LNCAP (cell line): ENCODE measurements around the gene CRHR1.

Source experiments
- CTCF ChIP-seq: fragments of 450-650 bp; IDR thresholded peaks from 2 replicates; pipeline ENCODE4 v1.5.1; 2017; ENCODE audit warnings: mild to moderate bottlenecking

CRHR1 gene

GRCh38 chr17:45844695-45845375 is 60.7 kb downstream of the CRHR1 start, which contains the start of gene SPPL2C:
Gene SPPL2C, plus strand, starts transcription at chr17:45844881. Its CDS starts 26 bp downstream, at chr17:45844907.
- TF ChIP-seq CTCF: no peak

GRCh38 chr17:45845376-45846185 is 61.5 kb downstream of the CRHR1 start:
- TF ChIP-seq CTCF: no peak

- no peak for TF ChIP-seq CTCF
Measured at GRCh38 chr17:45846223-45846622, 62.1 kb downstream of the CRHR1 start.

DNA sequence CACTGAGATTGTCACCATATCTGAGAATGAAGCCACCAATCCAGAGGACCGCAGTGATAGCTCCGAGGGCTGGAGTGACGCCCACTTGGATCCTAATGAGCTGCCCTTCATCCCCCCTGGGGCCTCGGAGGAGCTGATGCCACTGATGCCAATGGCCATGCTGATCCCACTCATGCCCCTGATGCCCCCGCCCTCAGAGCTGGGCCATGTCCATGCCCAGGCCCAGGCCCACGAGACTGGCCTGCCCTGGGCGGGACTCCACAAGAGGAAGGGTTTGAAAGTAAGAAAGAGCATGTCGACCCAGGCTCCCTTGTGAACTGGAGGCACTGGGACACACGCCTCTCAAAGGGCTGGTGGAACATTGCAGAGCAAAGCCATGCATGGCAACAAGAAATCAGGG is 62.5 kb downstream of the CRHR1 start:
- no peak for TF ChIP-seq CTCF

DNA sequence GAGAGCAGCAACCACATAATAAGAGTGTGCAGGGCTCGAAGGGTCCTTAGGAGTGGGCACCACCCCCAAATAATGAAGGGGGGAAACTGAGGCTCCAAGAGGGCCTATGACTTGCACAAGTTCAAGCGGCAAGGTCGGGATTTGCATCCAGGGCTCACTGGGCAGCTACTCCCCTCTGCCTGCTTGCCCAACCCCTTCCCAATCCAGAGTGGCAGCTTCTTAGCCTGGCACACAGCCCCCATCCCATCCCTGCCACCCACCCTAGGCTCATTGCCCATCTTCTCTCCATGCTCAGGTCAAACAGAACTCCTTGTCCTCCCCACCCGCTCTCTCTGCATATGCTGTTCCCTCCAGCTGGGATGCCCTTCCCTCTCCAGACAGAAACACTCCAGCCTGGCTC is 63.0 kb downstream of the CRHR1 start:
- TF ChIP-seq CTCF: no peak

DNA sequence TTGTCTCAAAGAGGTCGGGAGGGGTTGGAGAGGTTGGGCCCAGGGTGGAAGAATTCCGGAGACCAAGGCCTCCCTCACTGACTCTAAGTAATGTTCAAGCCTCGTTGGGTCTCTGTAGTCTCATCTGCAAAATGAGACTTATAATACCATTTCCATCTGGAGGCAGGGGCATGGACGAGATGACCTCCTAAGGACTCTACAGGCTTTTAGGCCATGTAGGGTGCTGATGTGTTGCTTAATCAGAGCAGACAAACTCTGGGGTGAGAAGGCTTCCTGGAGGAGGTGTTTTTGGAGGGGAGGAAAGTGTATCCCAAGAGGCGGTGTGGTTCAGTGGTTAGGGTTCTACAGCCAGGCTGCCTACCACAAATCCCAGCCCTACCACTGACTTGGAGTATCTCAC is 63.6 kb downstream of the CRHR1 start:
- TF ChIP-seq CTCF: no peak

DNA sequence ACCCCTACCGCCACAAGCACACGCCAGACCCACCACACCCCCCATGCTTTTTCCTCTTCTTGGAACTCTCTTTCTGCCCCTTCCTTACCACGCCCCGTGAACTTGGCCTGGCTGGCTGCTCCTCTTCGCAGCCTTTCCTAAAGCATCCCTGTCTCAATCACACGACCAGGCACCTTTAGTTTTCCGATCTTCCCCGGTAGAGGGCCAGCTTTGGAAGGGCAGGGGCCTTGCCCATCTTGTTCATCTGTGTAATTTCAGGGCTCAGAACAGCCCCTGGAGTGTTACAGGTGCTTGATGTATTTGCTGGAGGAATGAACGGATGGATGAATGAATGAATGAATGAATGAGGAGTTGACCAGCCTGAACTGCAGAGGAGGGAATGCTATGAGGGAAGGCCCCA is 64.3 kb downstream of the CRHR1 start:
- TF ChIP-seq CTCF: no peak
